Activated naive CD4-positive, alpha-beta T cell (primary cell): ENCODE measurements around the gene GAB1.
"Not testable (repeated sequence)": the region's sequence is repeated elsewhere in the genome, so short reads cannot be mapped to it uniquely, and the experiment has no call there.

ENCODE experiments used
- DNase-seq, 4 experiments: peaks; one replicate each; lab custom pipeline; 2025; lab: John Stamatoyannopoulos, UW

GAB1 gene

DNA sequence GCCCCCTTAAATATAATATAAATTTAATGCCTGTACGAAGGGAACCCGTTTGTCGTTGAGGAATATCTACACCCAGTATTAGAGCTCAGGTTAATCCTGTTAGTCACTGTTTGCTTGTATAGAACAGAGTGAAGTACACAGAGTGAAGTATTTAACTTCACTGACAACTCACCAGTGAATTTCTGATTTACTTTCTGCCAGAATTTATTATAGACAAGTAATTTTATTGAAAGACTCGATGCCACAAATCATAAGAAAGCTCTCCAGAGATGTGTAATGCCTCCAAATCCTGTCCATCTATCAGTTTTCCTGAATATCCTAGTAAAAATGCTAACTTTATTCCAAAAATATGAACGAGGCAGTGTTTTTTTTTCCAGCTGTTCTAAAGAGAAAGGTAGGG, 1.6 kb downstream of the GAB1 start:
- no peak for DNase-seq

DNA sequence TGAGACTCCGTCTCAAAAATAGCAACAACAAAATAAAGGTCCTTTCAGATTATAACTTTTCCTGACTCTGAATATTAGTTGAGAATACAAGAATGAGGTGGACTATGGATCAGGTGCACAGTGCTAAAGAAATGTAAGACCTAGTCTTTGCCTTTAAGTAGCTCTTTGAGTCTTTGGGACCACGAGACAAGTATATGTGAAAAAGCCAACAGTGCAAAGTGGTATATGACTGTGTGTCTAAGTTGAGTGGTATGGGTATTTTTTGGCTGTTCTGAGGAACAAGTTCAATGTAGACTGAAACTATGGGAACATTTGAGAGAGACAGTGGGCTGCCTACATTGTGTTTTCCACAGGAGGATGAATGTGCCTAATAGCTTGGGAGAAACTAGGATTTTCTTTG, 2.8 kb downstream of the GAB1 start:
- DNase-seq = no peak

DNA sequence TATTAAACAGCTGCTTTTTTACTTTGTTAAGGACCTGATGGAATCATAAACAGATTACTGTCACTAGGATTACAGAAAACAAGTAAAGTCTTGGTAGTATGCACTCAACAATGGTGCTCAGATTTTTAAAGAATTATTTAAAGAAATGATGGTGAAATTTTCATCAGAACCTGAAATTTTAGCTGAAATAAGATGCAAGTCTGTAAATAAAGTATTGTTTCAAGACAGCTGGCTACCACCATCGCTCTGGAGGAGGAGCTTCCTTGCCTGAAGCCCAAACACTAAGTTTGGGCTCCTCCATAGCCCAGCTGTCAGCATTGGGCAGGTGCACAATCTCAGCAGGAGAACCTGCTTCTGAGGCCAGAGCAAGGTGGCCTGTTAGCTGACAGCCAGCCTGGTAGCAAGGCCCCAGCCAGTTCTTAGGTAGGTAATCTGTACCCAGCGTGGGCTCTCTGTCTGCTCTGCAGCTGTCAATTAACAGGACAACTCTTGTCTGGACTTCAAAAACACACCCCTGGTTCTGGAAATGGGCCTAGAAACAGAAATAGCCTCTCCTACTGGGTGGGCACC, 4.6 kb downstream of the GAB1 start:
- DNase-seq = no peak

DNA sequence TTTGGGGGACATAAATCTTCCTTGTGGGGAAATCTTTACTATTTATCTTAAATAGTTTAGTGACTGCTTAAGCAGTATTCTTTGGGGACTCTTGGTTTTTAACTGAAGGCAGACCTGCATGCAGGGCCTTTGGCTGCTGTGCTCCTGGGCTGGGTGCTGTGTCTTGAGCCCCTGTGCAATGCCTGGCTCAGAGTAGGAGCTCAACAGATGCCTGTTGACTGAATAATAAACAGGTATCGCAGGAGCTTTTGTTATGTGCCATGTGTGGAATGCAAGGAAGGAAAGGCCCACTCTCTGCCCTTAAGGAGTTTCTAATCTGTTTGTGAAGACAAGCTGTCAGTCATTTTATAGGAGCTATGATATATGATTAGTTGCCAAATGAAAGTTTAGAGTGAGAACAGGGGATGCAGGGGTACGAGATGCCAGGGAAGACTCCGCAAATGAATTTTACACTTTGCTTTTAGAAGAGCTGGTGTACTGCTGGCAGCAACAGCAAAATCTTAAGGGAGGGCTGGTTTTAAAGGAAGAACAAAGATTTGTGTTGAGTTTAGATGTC, 6.7 kb downstream of the GAB1 start:
- DNase-seq = no peak

DNA sequence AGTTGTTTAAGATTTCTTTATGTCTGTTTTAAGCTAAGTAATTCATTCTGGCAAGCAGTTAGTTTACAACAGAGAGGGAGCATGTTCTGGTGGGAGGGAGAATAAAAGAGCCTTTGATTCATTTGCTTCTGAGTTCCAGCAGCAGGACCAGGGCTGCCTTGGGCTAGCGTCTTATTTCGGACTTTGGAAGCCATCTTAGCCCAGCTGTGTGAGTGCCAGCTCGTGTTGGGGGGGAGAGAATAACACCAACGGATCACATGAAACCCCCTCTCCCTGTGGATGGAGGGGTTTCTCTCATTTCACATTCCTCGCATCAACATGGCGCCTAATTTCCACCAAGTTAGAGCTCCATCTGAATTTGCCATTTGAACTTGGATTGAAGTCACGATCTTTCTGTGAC, 7.4 kb downstream of the GAB1 start:
- no peak for DNase-seq

DNA sequence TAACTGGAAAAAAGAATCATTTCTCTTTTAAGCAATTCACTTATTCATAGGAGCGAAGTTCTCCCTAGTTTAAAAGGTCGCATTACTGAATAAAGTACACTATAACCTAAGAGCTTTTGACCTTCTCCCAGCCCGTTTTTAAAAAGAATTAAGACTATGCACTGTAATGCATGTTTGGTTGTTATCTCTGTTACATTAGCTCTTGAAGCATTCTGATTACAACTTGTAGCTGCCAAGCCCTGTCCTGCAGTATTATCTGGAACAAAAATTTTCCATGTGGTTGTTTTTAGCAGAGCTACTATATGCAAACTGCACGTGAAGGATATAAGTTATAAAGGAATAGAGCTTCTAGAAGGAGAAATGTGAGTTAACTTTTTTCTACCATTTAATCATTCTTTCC, 8.1 kb downstream of the GAB1 start:
- DNase-seq = no peak

DNA sequence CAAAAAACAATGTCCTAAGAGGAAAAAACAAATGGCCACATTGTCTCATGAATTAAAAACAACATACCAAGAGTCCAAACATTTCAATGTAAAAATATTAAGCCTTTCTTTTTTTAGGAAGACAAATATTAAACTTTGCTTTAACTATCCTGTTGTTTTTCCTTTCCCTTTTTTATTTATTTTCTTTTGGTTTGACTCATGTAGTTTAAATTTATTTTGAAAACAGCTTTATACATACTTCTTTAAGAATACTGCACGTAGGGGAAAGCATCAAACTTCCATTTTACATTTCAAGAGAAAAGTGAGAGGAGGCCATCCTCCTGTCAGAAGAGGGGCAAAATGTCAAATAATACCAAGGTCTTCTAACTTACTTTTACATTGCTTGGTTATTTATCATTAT, 8.7 kb downstream of the GAB1 start:
- no peak for DNase-seq

DNA sequence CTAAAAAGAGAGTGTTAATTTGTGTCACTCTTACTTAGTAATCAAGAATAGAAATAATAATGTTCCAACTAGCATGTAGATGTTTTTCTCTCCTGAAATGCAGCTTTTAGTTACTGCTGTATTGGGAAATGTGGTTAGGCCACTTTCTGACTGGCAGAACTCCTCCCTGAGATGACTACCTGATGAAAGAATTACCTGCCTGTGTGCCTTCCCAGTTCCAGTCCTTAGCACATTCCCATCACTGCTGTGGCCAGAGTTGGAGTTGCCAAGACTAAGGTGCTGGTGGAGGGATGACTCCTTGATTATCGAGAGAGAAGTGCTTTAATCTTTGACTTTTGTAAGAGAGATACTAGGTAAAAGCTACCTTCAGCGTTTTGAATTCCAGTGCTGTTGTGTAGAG, 9.5 kb downstream of the GAB1 start:
- DNase-seq = no peak

DNA sequence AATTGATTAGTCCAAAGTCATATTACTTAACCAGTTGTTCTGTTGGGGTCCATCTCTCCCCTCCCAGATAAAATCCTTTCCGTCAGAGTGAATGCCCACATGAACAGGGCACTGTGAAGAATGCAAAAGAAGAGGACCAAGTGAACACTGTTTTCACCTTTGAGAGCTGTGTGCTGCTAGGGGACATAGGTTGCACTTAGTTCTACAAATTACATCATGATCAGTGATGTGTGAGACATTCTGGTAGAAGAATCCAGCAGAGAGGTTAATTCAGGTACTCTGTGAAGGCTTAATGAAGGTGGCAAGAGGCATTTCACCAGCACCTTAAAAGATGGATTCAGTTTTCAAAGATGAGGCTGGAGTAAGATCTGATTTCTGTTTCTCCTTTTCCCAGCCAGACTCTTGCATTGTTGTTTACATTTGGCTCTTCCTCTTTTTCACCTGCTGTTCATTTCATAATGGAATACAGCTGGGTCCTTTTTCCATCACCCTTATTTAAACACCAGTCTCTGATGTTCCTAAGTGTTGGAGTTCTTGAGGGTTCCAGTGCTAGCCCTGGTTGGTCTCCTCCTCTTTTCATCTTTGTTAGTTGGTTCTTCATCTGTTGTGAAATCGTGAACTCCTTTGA, 10.9 kb downstream of the GAB1 start:
- no peak for DNase-seq

DNA sequence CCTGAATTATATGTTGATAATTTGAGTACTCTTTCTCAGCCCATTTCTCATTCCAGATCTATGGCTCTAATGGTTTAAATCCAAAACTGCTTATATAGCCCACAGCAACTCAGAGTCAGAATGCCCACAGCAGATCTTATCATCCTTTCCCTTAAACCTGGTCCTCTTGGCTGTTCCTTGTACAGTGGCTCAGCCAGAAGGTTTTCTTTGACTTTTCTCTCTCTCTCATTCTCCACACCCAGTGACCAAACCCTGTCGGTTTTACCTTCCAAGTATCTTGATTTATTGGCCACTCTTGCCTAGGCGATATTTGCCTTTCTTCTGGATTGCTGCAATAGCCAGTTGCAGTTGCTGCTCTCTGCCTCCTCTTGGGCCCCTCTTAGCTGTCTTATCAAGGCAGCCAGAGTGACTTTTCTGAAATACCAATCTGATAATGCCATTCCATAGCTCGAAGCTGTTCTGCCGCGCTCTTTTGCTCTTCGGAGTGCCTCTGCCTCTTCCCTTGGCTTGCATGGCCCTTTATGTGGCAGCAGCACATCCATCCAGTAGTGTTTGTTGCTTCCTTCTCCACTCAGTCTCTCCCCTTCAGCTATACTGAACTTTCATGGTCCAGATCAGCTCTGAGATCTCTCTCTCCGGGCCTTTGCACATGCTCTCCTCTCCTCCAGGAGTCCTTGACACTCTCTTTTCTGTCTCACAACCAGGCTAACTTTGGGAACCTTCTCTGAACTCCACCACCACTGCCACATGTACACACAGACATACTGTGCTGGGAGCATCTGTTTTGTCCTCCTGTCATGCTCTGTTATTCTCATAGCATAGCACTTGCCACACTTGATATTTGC, 11.8 kb downstream of the GAB1 start:
- no peak for DNase-seq

DNA sequence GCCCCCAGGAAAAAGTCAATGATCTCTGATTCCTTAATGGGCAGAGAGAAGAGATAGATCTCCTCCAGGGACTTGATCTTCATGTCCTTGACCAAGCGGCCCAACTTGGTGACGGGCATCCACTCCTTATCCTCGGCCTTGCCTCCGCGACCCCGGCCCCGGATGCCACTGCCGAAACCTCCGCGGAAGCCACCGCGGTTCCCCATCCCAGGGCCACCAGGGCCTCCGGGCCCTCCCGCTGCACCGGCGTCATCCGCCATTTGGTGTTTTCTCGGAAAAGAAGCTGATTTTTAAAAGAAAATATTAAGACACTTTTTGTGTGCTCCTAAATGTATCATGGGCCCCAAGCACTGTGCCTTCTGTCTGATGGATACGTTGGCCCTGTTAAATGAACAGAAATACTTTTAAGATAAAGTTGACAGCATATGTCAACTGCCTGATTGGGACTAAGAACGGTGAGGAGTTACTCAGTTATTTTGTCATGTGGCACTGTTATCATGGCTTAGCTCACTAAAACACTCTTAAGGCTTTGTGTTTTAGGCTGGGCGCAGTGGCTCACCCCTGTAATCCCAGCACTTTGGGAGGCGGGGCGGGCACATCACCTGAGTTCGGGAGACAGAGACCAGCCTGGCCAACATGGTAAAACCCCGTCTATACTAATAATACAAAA, 13.3 kb downstream of the GAB1 start:
- not testable (repeated sequence) for DNase-seq

DNA sequence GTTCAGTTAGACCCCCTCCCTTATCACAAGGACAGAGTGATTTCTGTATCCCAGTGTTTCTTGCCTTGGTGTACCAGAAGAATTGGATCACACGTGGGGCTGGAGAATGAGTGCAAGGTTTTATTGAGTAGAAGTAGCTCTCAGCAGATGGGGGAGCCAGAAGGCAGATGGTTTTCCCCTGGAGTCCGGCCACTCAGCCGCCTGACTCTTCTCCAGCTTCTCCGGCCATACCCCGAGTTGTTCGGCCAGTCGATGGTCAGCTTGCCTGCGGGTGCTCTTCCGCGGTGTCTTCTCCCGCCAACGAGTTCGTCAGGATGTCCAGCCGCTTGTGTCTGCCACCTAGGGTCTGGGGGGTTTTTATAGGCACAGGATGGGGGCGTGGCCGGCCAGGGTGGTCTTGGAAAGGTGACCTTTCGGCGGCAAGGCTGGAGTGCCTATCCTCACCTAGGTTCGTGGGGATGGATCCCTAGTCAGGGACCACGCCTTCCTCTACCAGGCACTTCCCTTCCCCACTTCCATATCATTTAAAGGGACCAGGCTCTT, 14.5 kb downstream of the GAB1 start:
- no peak for DNase-seq

DNA sequence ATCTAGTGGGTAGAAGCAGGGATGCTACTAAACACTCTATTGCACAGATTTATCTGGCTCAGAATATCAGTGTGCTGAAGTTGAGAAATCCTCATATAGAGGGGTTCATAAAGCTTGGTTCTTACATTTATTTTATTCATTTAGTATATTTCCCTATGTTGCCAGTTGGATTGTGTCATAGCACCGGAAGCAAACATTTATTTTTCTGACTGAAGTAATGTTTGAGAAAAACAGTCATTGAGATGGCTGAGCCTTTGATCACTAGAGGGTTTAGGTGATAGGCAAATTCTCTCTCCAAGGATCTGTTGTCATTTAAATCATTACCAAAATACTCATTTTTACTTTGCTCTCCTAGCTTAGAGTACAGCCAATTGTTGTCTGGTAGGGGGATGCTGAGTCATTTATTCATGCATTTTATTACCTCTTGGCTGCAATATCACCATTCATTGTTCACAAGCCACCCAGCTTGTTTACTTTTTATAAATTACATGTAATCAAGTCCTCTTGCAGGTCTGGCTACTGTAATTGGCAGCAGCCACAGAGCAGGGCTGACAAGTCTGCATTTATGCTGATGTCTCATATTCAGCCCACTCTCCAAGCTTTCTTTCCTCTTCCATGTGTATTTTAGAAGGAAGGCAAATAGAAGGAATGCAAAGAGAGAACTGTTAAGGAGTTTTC, 15.2 kb downstream of the GAB1 start:
- DNase-seq = no peak

DNA sequence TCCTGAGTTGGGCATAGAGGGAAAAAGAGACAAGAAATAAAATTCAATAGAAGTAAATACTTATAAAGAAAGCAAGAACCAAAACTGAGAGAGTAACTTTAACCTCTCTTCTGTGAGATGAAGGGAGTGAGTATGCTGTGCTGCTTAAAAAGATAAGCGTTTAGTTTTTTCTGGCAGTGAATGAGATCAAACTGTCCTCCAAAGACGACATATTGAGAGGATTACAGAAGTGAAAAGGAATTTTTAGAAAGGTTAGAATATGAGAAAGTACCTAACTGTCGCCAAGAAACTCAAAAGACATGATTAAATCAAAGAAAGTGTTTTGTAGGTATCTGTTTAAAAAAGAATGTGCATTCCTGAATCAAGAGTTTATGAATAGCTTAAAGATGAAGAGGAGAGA, 16.0 kb downstream of the GAB1 start:
- no peak for DNase-seq

DNA sequence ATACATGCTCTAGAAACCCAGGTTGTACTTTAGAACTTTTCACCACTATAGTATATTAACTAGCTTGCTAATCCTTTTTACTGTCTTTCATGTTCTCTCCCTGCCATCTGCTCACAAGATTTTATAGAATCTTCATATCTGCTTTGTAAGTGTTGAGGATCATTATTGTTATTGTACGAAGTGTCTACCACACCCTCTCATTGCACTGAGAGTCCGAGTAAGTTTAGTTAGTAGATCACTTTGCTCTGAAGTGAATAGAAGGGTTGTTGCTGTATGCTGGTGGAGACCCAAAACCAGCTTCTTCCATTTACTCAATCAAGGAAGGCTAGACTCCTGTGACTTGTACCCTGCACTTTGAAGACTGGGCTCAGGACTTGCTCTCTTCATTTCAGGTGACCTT, 17.1 kb downstream of the GAB1 start:
- no peak for DNase-seq

DNA sequence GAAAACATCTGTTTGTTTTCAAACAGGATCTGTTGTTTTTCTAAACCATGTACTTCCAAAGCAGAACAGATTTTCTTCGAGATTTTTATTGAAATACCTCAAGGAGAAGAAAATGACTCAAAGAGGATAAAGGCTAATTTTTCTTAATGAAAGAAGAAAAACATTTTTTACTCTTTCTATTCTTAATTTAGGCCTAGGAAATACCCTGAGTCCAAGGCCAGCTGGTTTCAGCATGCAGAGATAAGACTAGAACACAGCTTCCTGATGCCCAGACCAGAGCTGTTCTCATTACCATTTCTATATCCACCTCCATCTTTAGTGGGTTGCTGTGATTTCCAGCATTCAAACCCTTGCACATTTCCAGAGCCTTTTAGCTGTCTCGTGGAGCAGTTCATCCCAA, 18.3 kb downstream of the GAB1 start:
- no peak for DNase-seq

DNA sequence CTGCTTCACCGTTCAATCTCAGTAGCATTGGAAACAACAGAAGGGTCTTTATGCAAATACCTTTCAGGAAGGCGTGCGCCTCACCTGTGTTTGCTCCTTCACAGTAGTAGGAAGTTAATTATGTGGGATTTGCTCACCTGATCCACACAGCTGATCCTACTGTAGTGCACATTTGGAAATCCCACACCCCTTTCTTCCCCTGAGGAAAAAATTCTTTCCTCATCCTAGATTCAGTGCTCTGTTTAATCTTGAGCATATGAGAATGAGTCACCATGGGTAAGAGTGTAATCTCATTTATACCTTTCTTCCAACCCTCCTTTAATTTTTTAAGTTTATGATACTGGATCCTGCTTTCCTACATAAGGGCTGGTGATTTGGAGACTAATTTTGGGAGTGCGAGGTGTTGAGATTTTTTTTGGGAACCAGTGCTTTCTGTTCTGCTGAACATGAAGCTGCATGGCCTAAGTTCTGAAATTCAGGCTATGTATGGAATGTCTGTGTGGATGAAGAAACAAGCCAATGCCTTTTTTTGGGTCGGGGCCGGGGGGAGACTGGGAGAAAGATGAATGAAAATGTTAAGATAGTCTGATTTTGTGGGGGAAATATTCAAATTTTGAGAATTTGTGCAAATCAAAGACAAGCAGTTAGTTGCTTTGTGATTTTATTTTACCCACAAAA, 19.0 kb downstream of the GAB1 start:
- no peak for DNase-seq

DNA sequence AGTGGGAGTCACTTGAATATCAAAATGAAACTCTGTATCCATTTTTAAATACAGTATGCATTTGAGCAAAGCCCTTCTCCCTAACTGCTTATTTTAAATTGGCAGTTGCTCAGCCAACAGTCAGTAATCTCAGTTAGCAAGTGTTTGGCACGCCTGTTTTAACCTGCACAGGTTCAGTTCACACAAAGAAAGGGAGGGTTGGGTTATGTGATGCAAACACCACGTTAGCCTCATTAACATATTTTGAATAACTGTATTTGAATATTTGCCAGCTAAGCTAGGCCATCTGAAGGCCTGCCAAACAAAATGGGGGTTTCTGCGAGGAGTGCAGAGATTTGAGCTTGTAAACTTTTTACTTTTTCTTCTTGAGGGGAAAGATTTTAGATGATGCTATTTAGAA, 19.8 kb downstream of the GAB1 start:
- no peak for DNase-seq

DNA sequence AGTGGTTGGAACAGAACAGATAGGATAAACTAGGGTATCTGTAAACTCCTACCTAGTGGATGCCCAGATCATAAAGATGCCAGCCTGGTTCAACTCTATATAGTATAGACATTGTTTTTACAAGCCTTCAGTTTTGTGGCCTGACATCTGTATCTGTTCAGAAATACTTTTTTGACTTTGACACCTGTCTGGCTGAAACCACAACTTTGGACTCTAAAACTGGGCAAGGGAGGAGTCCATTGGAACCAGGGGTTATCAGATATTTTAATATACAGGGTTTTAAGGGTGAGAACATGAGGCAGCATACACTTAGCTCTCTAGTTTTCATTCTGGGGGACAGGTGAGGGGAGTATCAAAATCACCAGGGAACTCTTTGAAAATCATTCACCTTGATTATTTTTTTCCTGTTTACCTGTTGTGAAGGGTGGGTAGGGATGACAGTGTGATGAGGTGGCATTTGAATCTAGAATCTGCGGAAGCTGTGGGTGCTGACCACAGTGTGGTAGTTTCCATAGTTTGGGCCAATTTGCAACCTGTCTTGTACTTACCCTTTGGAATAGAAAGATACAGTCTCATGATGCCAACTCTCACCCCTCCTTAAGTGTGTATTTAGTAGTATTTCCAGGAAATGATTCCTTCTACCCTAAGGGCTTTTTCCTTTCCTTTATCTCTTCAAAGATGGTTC, 20.6 kb downstream of the GAB1 start:
- no peak for DNase-seq

DNA sequence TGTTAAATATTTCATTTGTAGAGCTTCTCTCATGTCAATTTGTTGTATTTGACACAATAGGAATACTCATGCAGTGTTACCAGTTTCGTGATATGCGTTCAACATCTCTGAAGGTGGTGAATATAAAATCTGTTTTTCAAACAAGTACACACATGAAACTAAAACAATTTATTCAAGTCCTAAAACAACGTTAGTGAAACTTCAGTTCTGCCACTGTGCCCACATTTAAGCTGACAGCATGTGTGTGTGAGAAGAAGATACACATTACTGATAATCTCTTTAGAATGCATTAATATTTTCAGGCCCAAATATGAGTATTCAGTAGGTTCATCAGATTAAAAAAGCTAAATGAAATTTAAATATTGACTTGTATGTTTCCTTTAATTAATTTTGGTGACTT, 21.7 kb downstream of the GAB1 start:
- no peak for DNase-seq
